Hypothalamus (tissue), 51 donors: ENCODE results near the gene KCNE3.
"Not testable (repeated sequence)": the region's sequence is repeated elsewhere in the genome, so short reads cannot be mapped to it uniquely, and the experiment has no call there.

Source experiments
- DNase-seq, 51 donors: peaks; one replicate each; lab custom pipeline; 2025; lab: John Stamatoyannopoulos, UW

KCNE3 gene

GRCh38 chr11:74446532-74446938 lies 20.8 kb downstream of the KCNE3 start:
- DNase-seq, result no peak

DNA sequence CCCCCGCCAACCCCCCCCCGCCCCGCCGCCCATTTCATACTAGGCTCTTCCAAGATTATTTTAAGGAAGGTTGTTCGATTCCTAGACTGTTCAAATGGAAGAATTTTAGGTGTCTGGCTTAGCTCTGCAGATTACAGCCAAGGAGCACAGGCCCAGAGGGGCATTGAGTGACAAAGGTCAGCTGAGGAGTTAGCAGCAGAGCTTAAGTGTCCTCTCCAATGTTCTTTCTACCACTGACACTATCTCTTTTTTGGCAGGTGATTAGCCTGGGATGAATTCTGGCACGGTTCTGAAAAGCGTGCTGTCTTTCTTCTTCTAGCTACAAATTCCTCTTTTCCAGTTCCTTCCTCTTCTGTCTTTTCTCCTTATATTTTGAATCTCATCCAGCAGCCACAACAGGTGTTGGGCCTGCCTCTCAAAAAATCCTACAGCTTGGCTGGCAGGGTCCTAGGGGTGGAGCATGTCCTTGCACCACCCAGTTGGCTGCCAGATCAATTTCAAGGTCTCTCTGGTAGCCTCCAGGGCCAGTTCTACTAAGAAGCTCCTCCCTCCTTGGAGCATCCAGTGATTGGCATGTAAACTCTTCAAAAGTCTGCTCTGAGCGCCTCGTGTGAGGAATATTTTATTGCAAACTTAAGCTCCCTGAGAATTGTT lies 23.0 kb downstream of the KCNE3 start:
- no peak for DNase-seq

DNA sequence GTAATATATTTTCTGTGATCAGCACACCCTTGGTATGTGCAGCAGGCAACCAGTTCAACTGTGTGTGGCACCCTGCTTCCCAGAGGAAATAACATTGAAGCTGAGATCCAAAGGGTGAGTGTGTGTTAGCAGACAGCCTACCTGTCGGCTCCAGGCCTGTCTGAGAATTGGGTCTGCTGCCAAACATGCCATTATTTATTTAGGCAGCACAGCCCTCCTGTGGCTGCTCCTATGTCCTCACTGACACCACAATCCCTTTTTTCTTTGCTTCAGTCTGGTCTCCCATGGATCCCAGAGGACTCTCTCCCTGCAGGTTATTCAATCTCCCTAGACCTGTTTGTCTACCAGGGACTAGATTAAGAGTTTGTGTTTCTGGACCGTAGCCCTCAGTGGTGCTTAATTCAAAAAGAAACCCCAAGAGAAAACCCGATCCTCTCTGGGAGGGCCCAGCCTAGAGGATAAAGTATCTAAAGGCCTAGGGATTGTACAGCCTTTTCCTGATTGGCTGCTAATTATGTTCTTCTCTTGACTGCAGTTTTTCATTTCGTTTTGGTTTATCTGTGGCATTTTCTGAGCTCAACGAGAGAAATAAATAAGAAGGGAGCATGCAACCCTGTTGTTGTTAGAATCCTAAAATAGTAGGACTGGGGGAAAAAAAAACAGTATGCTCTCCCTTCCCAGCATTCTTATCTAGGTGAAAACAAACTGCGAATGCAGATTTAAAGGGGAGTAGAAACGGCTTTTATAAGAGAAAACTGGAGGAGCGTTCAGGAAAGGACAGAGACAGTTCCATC lies 24.1 kb downstream of the KCNE3 start:
- peak in 1 of 51 donors; percentile 43 for DNase-seq

GRCh38 chr11:74442636-74443035 lies 24.7 kb downstream of the KCNE3 start:
- no peak for DNase-seq

DNA sequence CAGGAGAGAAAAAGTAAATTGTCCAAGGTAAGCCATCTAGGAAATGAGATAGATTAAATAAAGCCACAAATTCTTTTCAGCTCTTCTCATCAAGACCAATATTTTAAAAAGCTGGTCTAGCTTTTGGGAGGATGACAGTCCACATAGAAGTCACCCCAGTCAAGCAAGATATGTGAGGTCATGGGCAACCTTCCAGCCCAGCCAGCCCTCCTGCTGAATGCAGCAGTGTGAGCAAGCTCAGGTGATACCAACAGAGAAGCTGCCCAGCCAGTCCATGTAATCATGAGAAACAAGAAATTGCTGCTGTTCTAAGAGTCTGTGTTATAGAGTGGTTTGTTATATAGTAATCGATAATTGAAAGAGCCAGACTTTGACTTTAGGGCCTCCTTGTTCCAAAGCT lies 28.7 kb downstream of the KCNE3 start:
- no peak for DNase-seq

DNA sequence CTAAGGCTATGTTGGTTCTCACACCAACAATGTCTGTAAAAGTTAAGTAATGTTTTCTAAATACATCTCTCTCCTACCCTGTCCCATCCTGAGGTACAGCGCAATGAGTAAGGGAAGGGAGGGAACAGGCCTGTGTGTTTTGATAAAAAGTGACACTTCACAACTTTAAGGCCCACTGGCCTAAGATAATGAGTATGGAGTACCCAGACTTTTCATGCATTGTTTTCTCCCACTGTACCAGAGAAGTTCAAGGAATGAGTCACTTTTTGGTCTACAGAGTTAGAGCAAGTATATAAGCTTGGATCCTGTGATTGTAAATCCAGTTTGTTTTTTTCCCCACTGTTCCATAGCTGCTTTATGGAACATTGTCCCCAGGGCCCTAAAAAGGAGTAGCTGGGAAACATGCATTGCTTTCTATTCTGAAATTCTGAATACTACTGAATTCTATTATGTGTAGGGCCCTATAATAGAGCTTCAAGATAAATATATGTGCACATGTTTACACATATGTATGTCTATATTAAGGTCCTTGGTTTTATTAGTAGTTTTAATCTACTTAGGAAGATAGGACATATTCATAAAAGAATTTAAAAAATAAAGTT lies 29.8 kb downstream of the KCNE3 start:
- no peak for DNase-seq

DNA sequence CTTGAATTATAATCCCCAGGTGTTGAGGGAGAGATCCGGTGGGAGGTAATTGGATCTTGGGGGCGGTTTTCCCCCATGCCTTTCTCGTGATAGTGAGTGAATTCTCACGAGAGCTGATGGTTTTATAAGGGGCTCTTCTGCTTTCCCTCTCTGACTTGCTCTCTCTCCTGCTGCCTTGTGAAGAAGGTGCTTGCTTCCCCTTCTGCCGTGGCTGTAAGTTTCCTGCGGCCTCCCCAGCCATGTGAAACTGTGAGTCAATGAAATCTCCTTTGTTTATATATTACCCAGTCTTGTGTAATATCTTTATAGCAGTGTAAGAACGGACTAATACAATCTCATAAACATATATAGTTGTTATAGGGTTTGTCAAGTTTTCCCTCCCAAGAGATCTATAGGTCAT lies 32.8 kb downstream of the KCNE3 start:
- no peak for DNase-seq

DNA sequence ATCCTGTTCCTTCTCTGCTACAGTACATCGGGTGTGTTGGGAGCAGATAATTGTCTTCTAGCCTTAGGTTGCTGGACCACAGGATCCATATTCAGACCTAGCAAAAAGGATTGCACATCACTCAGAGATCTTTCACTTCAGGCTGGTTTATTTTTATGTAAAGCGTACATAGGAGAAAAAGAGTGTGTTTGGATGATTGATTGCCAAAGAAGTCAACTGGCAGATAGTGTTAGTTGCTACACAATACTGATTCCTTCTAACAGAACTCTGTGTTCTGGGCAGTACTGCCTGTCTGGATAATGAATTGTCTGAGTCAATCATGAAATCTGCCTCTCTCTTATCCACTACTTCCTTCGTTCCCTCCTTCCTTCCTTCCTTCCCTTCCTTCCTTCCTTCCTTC lies 38.1 kb downstream of the KCNE3 start:
- DNase-seq, result no peak

DNA sequence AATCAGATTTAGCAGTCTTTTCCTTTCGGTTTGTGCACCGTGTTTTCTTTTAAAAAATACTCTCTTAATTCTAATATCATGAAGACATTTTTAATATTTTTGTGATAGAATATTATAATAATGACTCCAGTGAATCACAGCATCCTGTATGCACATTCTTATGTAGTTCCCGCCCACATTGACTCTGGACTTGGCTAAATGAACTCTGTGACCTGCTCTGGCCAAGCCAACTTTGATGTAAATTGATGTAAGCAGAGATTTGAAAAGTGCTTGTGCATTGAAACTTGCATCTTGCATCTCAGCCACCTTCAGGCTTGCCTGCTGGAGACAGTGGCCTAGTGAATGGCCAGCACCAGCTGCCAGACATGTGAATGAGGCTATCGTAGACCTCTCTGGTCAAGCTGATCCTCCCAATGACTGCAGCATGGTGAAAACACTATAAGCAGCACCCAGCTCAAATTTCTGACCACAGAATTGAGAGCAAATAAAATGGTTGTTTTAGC lies 39.9 kb downstream of the KCNE3 start:
- DNase-seq, result no peak

DNA sequence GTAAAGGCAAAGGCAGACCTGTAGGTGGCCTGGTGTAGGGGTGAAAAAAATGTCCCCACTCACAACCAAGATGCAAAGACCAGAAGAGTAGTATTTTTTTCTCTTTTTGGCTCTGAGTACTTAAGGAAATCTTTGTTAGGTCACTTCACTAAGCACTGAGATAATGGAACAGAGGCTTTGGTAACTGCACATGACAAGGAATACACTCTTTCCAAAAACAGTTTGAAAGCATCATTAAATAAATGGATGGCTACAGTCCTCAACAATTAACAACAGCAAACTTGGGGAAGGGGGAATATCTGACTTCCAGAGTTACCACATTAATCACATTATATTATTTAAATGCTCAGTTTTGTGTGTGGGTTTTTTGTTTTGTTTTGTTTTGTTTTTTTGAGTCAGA lies 42.2 kb downstream of the KCNE3 start:
- DNase-seq, result no peak

DNA sequence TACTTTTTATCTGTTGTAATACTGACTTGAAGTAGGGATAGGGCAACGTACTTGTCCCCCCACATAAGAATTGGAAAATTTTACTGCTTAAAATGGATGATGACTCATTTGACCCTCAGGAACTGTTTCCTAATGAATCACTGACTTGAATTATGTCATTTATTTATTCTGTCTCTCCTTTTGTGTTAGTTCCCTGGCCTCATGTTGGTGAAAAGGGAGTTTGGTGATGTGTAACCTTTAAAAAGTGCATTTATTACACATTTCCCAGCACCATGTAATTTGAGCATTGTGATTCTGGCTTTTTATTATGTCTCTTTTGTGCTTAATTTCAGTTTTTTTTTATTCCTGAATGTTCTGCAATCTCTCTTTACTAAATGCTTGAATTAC lies 48.8 kb downstream of the KCNE3 start:
- DNase-seq, result peak in 1 of 51 donors; percentile 32

DNA sequence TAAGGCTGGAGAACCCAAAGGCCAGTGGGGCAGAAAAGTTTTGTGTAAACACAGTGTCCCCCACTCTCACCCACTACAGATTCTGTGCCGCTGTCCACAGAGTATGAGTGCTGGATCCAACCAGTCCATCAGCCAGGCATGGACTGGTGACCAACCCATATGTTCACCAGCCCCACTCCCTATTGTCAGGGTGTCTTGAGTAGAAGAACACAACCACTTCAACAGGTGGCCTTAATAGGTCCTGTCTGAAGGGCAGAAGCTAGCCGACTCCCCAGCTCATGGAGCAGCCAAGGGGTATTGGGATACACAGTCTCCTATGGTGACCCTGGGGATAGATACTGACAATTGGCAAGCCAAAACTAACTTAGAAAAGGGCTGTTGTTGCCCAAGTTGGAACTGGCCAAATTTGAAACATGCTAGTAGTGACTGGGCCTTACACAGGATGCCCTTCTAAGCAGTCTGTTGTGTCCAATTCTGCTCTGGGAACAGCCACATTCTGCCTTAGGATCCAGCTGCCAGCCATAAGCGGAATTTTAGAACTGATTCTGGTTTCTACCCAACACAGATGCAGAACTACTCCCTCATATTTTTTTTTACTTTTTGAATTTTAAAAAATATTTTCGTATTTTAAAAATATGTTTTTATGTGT lies 49.4 kb downstream of the KCNE3 start:
- no peak for DNase-seq

DNA sequence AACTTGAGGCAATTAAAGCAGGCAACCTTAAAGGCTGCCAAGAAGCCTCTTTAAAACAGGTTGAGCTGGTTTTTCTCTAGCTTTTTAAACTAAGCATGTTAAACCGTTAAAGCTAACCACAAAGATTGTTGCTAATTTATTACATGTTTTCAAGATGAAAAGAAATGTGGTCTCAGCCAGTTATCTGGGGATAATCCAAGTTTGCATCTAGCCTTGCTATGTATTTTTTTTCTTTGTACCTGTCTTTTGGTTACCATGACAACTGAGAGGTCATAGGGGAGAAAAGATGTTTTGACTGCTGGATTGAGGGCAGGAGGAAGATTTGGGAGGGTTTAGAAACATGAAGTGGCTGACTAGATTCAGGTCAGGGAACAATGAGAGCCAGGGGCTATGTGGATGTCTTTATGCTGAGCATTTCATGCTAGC lies 50.0 kb downstream of the KCNE3 start:
- no peak for DNase-seq

GRCh38 chr11:74416974-74417373 lies 50.4 kb downstream of the KCNE3 start:
- DNase-seq, result not testable (repeated sequence)

- DNase-seq, result no peak
Observed at GRCh38 chr11:74412733-74413359, 54.5 kb downstream of the KCNE3 start.

DNA sequence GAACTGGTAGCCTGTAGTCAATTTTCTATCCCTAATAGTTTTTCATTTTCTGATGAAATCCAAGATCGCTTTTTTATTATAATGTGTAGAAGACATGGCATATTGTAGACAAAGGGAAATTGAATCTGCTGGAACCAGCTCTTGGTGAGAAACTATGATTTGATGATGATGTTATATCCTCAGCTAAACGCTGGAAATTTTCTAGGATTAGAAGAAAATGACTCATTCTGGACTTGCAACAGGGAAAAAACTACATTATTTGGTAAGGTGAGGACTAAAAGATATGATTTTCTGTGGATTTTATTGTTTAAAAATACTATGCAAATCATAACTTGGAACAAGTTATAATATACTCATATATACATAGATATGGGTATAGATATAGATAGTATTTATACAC lies 55.0 kb downstream of the KCNE3 start:
- DNase-seq, result no peak

- DNase-seq, result no peak
Observed at GRCh38 chr11:74409633-74410032, 57.7 kb downstream of the KCNE3 start.
